Activated CD4-positive, CD25-positive, alpha-beta regulatory T cell treated with anti-CD3 and anti-CD28 coated beads, Interleukin-2, amount 50 U/mL, for 72 hours (primary cell): ENCODE data around the gene DSTYK.

ENCODE experiments used
- DNase-seq: peaks from one replicate; pipeline ENCODE4 v3.0.0; 2021

Gene DSTYK

GRCh38 chr1:205124726-205125125, 86.8 kb downstream of the DSTYK start:
- no peak for DNase-seq

DNA sequence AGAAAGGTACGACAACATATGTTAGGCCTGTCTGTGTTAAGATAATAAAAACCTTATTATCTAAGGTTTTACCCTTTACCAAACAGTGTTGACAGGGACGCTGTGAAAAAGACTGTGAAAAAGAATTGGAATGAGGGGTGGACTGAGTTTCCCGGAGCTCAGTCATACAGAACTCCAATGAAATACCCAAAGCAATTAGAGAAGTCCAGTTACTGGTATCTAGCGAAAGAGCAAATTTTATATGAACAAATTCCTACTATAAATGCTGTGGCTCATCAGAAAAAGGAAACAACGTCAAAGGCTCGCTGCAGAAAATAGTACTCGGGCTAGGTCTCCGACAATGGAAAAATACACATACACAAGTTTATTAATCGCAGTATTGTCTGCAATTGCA, 89.0 kb downstream of the DSTYK start:
- no peak for DNase-seq

- DNase-seq = peak; percentile 86
Observed at GRCh38 chr1:205121660-205122488, 89.6 kb downstream of the DSTYK start, which contains the start of gene RBBP5. Gene RBBP5, minus strand, starts transcription at chr1:205121978. Its CDS starts 105 bp downstream, at chr1:205121873.

DNA sequence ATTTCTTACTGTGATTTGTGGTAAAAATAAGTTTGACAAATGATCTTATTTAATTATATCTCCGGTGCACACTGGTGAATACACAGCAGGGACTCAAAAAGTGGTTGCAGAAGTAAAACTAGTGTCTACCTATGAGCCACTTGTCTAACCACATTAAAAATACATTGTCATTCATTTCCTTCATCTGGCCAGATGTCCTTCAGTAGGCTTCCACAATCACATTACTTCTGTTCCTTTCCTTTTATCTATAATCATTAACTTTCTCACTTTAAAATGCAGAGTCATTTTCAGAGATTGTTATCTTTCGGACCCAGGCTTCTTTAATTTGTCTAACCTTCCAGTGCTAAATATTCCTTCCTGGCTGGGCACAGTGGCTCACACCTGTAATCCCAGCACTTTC, 92.8 kb downstream of the DSTYK start:
- DNase-seq = no peak

- DNase-seq = no peak
Observed at GRCh38 chr1:205111354-205111753, 100.1 kb downstream of the DSTYK start.

DNA sequence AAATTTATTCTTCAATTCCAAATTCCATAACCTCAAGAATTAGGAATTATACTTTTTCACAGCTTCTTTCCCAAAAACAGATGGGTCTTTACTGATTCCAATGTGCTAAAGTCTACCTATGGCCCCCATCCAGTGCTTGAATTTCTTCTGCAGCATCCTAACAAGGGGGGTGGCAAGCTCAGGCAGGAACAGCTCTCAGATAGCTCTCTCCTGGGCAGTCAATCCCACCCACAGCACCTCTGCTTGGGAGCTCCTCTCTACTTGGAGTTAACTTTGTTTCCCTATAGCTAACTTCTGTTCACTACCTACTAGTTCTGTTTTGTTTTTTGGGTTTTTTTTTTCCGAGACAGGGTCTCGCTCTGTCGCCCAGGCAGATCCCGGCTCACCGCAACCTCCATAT, 101.8 kb downstream of the DSTYK start:
- no peak for DNase-seq

DNA sequence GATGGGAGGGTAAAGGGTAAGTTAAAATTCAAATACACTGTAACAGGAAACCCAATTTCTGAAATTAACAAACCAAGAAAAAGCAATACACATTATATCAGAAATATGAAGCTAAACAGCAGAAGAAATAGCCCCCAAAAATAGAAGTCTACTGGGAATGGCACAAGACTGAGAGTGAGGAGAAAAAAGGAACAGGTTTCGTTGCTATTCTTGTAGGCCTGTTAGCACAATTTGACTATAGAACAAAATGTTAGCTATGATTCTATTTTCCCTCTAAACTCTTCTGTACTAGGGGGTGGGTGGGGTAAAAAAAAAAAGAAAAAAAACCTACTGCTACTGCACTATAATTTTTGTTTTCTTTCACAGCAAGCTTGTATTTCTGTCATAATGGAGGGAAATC, 102.2 kb downstream of the DSTYK start:
- no peak for DNase-seq

GRCh38 chr1:205108464-205108863, 103.0 kb downstream of the DSTYK start:
- no peak for DNase-seq

GRCh38 chr1:205107327-205107726, 104.2 kb downstream of the DSTYK start:
- DNase-seq = no peak

- DNase-seq = no peak
Observed at GRCh38 chr1:205102404-205102803, 109.1 kb downstream of the DSTYK start.

DNA sequence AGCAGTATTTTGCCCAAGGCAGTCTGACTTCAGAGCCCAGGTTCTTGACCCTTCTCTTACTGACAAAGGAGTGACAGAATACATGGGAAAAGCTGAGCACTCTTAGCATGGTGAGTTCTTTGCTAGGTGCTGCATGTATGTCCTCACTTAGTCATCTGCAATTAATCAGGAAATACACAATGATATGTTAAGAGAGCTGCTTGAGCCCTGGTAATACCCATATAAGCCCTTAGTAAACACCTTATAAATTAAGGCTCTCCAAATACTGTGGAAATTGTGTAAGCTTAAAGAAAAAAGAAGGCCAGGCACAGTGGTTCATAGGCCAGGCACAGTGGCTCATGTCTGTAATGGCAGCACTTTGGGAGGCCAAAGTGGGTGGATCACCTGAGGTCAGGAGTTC, 113.3 kb downstream of the DSTYK start:
- no peak for DNase-seq

- no peak for DNase-seq
Observed at GRCh38 chr1:205095422-205095821, 116.1 kb downstream of the DSTYK start.
